H9 (cell line): ENCODE measurements around the gene PDCD1. TPM values are rescaled to one million over a fixed set of nuclear protein-coding genes. Genes with fewer than 3 reads are reported as not detected.

Source experiments
- DNase-seq: peaks from one replicate; pipeline ENCODE4 v3.0.0-alpha.2; 2017
- H2AFZ ChIP-seq: one replicate; pipeline ENCODE4 v1.6.1; 2013; ENCODE audit warnings: mild to moderate bottlenecking, low read length, control low read depth, moderate library complexity
- H2AK5ac ChIP-seq: 2 replicates; pipeline ENCODE4 v1.6.1; 2013; ENCODE audit warnings: low read length, control low read depth, mixed read lengths; ENCODE audit not compliant: insufficient read length
- H2BK120ac ChIP-seq: one replicate; pipeline ENCODE4 v1.6.1; 2013; ENCODE audit warnings: low read depth, mild to moderate bottlenecking, low read length, control low read depth, inconsistent platforms; ENCODE audit not compliant: poor library complexity, severe bottlenecking
- H2BK12ac ChIP-seq: 2 replicates; pipeline ENCODE4 v1.6.1; 2013; ENCODE audit warnings: low read length, control low read depth, mixed read lengths, low read depth; ENCODE audit not compliant: insufficient read length
- H2BK15ac ChIP-seq: 2 replicates; pipeline ENCODE4 v1.6.1; 2013; ENCODE audit warnings: low read depth, low read length, control low read depth
- H2BK20ac ChIP-seq: one replicate; pipeline ENCODE4 v1.6.1; 2013; ENCODE audit warnings: low read depth, mild to moderate bottlenecking, low read length, control low read depth, inconsistent platforms; ENCODE audit not compliant: poor library complexity, severe bottlenecking
- H2BK5ac ChIP-seq: 2 replicates; pipeline ENCODE4 v1.6.1; 2013; ENCODE audit warnings: low read length, control low read depth, mixed read lengths; ENCODE audit not compliant: insufficient read length
- H3K14ac ChIP-seq: 2 replicates; pipeline ENCODE4 v1.6.1; 2013; ENCODE audit warnings: low read length, control low read depth; ENCODE audit not compliant: insufficient read depth
- H3K18ac ChIP-seq: 2 replicates; pipeline ENCODE4 v1.6.1; 2013; ENCODE audit warnings: low read depth, mild to moderate bottlenecking, mixed read lengths, low read length, control low read depth; ENCODE audit not compliant: insufficient read length
- H3K23ac ChIP-seq: 2 replicates; pipeline ENCODE4 v1.6.1; 2013; ENCODE audit warnings: low read length, control low read depth, mixed read lengths, low read depth; ENCODE audit not compliant: insufficient read length
- H3K23me2 ChIP-seq: 2 replicates; pipeline ENCODE4 v1.6.1; 2013; ENCODE audit warnings: low read depth, mild to moderate bottlenecking, mixed read lengths, low read length, control low read depth; ENCODE audit not compliant: insufficient read length, poor library complexity, severe bottlenecking
- H3K27ac ChIP-seq: 2 replicates; pipeline ENCODE4 v1.5.1; 2013; ENCODE audit warnings: low read length, control low read depth, mixed read lengths, low read depth; ENCODE audit not compliant: insufficient read length
- H3K27me3 ChIP-seq: 2 replicates; pipeline ENCODE4 v1.6.1; 2013; ENCODE audit warnings: low read length, control low read depth, inconsistent platforms; ENCODE audit not compliant: insufficient read depth
- H3K4ac ChIP-seq: 2 replicates; pipeline ENCODE4 v1.6.1; 2013; ENCODE audit warnings: low read depth, mild to moderate bottlenecking, control low read depth, inconsistent platforms, low read length, moderate library complexity
- H3K4me1 ChIP-seq: 2 replicates; pipeline ENCODE4 v1.6.1; 2013; ENCODE audit warnings: low read length, control low read depth, inconsistent platforms; ENCODE audit not compliant: insufficient read depth
- H3K4me2 ChIP-seq: 2 replicates; pipeline ENCODE4 v1.6.1; 2013; ENCODE audit warnings: low read length, control low read depth, mixed read lengths; ENCODE audit not compliant: insufficient read length, insufficient read depth
- H3K56ac ChIP-seq: 2 replicates; pipeline ENCODE4 v1.6.1; 2013; ENCODE audit warnings: low read depth, mild to moderate bottlenecking, mixed read lengths, low read length, control low read depth; ENCODE audit not compliant: insufficient read length
- H3K79me1 ChIP-seq: 2 replicates; pipeline ENCODE4 v1.6.1; 2013; ENCODE audit warnings: low read depth, mild to moderate bottlenecking, moderate library complexity, low read length, control low read depth, inconsistent platforms; ENCODE audit not compliant: insufficient read depth, poor library complexity, severe bottlenecking
- H3K79me2 ChIP-seq: 2 replicates; pipeline ENCODE4 v1.6.1; 2013; ENCODE audit warnings: low read length, control low read depth, inconsistent platforms; ENCODE audit not compliant: insufficient read depth
- H3K9ac ChIP-seq: 2 replicates; pipeline ENCODE4 v1.6.1; 2013; ENCODE audit warnings: low read length, control low read depth, mixed read lengths; ENCODE audit not compliant: insufficient read length; ENCODE audit errors: extremely low read depth
- H3K9me3 ChIP-seq: one replicate; pipeline ENCODE4 v1.6.1; 2013; ENCODE audit warnings: low read depth, low read length, inconsistent platforms; ENCODE audit not compliant: control insufficient read depth
- H3T11ph ChIP-seq: one replicate; pipeline ENCODE4 v1.6.1; 2013; ENCODE audit warnings: mild to moderate bottlenecking, low read length, control low read depth, inconsistent platforms
- H4K20me1 ChIP-seq: one replicate; pipeline ENCODE4 v1.6.1; 2013; ENCODE audit not compliant: control insufficient read depth, insufficient read length, insufficient read depth
- H4K5ac ChIP-seq: 2 replicates; pipeline ENCODE4 v1.6.1; 2013; ENCODE audit warnings: low read depth, mild to moderate bottlenecking, mixed read lengths, low read length, control low read depth; ENCODE audit not compliant: insufficient read length
- H4K8ac ChIP-seq: replicated peaks from 2 replicates; pipeline ENCODE4 v1.6.1; 2013; ENCODE audit warnings: low read length, control low read depth, mixed read lengths, low read depth; ENCODE audit not compliant: insufficient read length
- H4K91ac ChIP-seq: 2 replicates; pipeline ENCODE4 v1.6.1; 2013; ENCODE audit warnings: low read depth, mild to moderate bottlenecking, moderate library complexity, mixed read lengths, low read length, control low read depth; ENCODE audit not compliant: insufficient read length
- H3K27ac Mint-ChIP-seq, 3 experiments: 2 replicates in 2 of 3; 3 replicates in 1 of 3; pipeline ENCODE4 v1.8.0; 2020 to 2021; ENCODE audit warnings: mixed read lengths in 3 of 3, mild to moderate bottlenecking in 1 of 3, moderate library complexity in 1 of 3
- H3K27me3 Mint-ChIP-seq: 2 replicates; pipeline ENCODE4 v1.8.0; 2021; ENCODE audit warnings: low read depth, mild to moderate bottlenecking, moderate library complexity, mixed read lengths
- H3K36me3 Mint-ChIP-seq, 3 experiments: 2 replicates in 2 of 3; 3 replicates in 1 of 3; pipeline ENCODE4 v1.8.0; 2020 to 2021; ENCODE audit warnings: low read depth in 3 of 3, mixed read lengths in 3 of 3; ENCODE audit not compliant: insufficient read depth in 1 of 3
- H3K4me1 Mint-ChIP-seq, 2 experiments: 2 replicates each; pipeline ENCODE4 v1.8.0; 2020; ENCODE audit warnings: mixed read lengths in 2 of 2
- H3K4me3 Mint-ChIP-seq, 2 experiments: 2 replicates in 1 of 2; 3 replicates in 1 of 2; pipeline ENCODE4 v1.8.0; 2020 to 2021; ENCODE audit warnings: mild to moderate bottlenecking in 2 of 2, mixed read lengths in 2 of 2, moderate library complexity in 1 of 2
- H3K9me3 Mint-ChIP-seq, 2 experiments: 2 replicates in 1 of 2; 3 replicates in 1 of 2; pipeline ENCODE4 v1.8.0; 2020; ENCODE audit warnings: mild to moderate bottlenecking in 2 of 2, mixed read lengths in 2 of 2, moderate library complexity in 1 of 2
- CTCF ChIP-seq: fragments of 200-600 bp; sonication (generic); conservative IDR thresholded peaks from 3 replicates; pipeline ENCODE4 v1.8.0; 2021; ENCODE audit warnings: antibody characterized with exemption, mild to moderate bottlenecking
- WGBS: extraction: QIAGEN DNeasy Blood & Tissue Kit; methylation state at CpG from one replicate; pipeline ENCODE4 v1.1.7; 2013; ENCODE audit warnings: missing lambda C conversion rate, low lambda C conversion rate, mixed read lengths; ENCODE audit not compliant: insufficient read length; ENCODE audit errors: extremely low coverage; 5-methylcytosine and 5-hydroxymethylcytosine counted together
- total RNA-seq: library from RNA; stranded (reverse); gene quantifications from 2 replicates; pipeline ENCODE4 v1.2.1, GENCODE V29; 2021

PDCD1 gene
- total RNA-seq, 1 experiment from 2014 or later: 1.6 TPM

DNA sequence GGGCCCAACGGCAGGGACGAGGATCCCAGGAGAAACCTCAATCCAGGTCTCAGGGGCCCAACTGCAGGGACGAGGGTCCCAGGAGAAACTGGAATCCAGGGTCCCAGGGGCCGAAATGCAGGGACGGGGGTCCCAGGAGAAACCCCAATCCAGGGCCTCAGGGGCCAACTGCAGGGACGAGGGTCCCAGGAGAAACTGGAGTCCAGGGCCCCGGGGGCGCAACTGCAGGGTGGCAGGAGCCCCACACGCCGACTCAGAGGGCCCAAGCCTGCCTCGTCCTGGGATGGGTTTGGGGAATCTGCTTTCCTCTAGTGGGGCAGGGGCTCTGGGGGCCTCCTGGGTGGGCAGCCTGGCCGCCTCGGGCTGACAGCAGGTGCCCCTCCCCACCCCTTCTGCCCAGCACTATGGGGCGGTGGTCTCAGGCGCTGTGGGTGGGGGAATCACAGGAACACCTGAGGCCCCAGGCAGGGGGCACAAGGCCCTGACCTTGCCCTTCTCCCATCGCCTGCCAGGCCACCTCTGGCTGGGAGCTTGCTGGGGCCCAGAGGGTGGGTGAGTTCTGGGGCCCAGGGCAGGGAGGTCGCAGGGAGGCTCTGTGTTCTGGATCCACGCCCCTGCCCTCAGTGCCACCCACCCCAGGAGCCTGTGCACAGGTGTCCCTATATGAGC, 18.0 kb upstream of the PDCD1 start:
- no peak overlapping the region for H3K27ac Mint-ChIP-seq

More for the DNA sequence above, 18.0 kb upstream of the PDCD1 start:
- H4K20me1 ChIP-seq: no peaks in the 10 kb centered on the region
- no peak overlapping the region for H4K91ac ChIP-seq
- no peaks in the 10 kb centered on the region for H3K79me1 ChIP-seq
- no peak for TF ChIP-seq CTCF
- H3K9ac ChIP-seq: no peak overlapping the region
- H3K18ac ChIP-seq: no peak overlapping the region
- no peaks in the 10 kb centered on the region for H3K4me1 ChIP-seq
- H2BK12ac ChIP-seq: no peak overlapping the region
- no peak overlapping the region for H2BK20ac ChIP-seq
- no CpG with 5 or more reads among the region's 18 CpGs for WGBS
- Mint-ChIP-seq H3K9me3 (peaks cover 15 to 18% of the 10 kb centered on the region in 2 experiments), H3K27me3 (peaks cover 7% of the 10 kb centered on the region), H3K4me1 (peaks cover 5 to 15% of the 10 kb centered on the region in 2 experiments), H3K4me3 (no peak overlapping the region), H3K36me3 (peaks cover 0 to 7% (median 4%) of the 10 kb centered on the region in 3 experiments; a peak in 4 of 7 replicates)
- H3K4ac ChIP-seq: no peak overlapping the region
- no peak overlapping the region for H4K5ac ChIP-seq
- no peak overlapping the region for H3T11ph ChIP-seq
- no peak overlapping the region for H3K23ac ChIP-seq
- no peak overlapping the region for H2BK15ac ChIP-seq
- no peak overlapping the region for H2BK5ac ChIP-seq
- no peaks in the 10 kb centered on the region for H3K79me2 ChIP-seq
- H3K4me2 ChIP-seq: no peak overlapping the region
- H2AFZ ChIP-seq: no peak overlapping the region
- H3K27ac ChIP-seq: no peak overlapping the region
- H3K14ac ChIP-seq: no peak overlapping the region
- no peak for DNase-seq
- no peaks in the 10 kb centered on the region for H3K23me2 ChIP-seq
- no peaks in the 10 kb centered on the region for H3K9me3 ChIP-seq
- no peak overlapping the region for H3K56ac ChIP-seq
- no peaks in the 10 kb centered on the region for H3K27me3 ChIP-seq
- no peak overlapping the region for H2BK120ac ChIP-seq
- no peak overlapping the region for H4K8ac ChIP-seq
- H2AK5ac ChIP-seq: no peak overlapping the region
